ENCODE results near the gene NAV2. TPM values are rescaled to one million over a fixed set of nuclear protein-coding genes. Genes with fewer than 3 reads are reported as not detected.
"Not testable (repeated sequence)": the region's sequence is repeated elsewhere in the genome, so short reads cannot be mapped to it uniquely, and the experiment has no call there.

NAV2 gene
- total RNA-seq, 1 donor from 2014 or later = not detected

DNA sequence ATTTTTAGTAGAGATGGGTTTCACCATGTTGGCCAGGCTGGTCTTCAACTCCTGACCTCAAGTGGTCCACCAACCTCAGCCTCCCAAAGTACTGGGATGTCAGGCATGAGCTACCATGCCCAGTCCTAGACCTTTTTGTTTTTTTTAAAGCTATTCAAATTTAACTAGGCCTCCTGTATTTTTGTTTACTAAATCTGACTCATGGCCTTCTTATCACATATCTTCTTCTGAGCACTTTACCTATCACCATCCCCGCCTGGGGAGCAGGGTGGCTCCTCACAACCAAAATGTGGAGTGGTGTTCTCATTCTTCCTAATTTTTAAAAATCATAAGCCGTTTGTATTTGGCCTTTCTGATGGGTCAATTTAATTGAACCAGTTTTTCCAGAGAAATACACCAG lies 355.0 kb downstream of the NAV2 start:
- no peaks in the 10 kb centered on the region for H3K9me3 Mint-ChIP-seq
- DNase-seq = no peak
- no peaks in the 10 kb centered on the region for H3K36me3 Mint-ChIP-seq (ENCODE audit: low read depth)
- intact Hi-C loops (cut with micrococcal nuclease) = no loop called here
- H3K27me3 Mint-ChIP-seq = no peaks in the 10 kb centered on the region
- H3K4me3 Mint-ChIP-seq = no peak overlapping the region
- no peaks in the 10 kb centered on the region for H3K4me1 Mint-ChIP-seq
- H3K27ac Mint-ChIP-seq = no peak overlapping the region

DNA sequence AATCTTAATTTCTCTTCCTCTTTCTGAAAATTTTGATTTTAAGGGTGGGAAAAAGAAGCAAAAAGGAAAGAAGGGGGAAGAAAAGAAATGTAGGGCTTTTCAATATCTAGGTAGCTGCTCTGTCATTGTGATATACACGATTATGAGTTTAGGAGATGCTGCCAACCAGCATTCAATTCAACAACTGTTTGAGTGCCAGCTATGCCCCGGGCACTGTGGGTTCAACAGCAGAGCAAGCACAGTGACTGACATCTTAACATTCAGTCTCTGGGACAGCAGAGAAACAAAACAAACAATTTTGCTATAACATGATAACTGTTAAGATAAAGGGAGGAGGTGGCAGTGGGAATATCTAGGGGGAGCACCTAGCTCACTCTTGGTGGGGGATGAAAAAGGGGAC lies 356.1 kb downstream of the NAV2 start:
- H3K9me3 Mint-ChIP-seq = no peaks in the 10 kb centered on the region
- intact Hi-C loops (cut with micrococcal nuclease) = no loop called here
- H3K4me1 Mint-ChIP-seq = no peaks in the 10 kb centered on the region
- no peak for DNase-seq
- H3K36me3 Mint-ChIP-seq (ENCODE audit: low read depth) = no peaks in the 10 kb centered on the region
- no peak overlapping the region for H3K4me3 Mint-ChIP-seq
- no peak overlapping the region for H3K27ac Mint-ChIP-seq
- H3K27me3 Mint-ChIP-seq = no peaks in the 10 kb centered on the region

GRCh38 chr11:20070459-20070858 lies 357.8 kb downstream of the NAV2 start:
- H3K4me1 Mint-ChIP-seq = no peaks in the 10 kb centered on the region
- H3K27me3 Mint-ChIP-seq = peaks cover 2% of the 10 kb centered on the region
- H3K9me3 Mint-ChIP-seq = no peaks in the 10 kb centered on the region
- H3K4me3 Mint-ChIP-seq = no peak overlapping the region
- no peaks in the 10 kb centered on the region for H3K36me3 Mint-ChIP-seq (ENCODE audit: low read depth)
- intact Hi-C loops (cut with micrococcal nuclease) = no loop called here
- no peak overlapping the region for H3K27ac Mint-ChIP-seq
- no peak for DNase-seq

GRCh38 chr11:20075627-20076026 lies 363.0 kb downstream of the NAV2 start:
- no peak for DNase-seq
- no peaks in the 10 kb centered on the region for H3K9me3 Mint-ChIP-seq
- H3K27me3 Mint-ChIP-seq = peaks cover 2% of the 10 kb centered on the region
- H3K4me3 Mint-ChIP-seq = no peak overlapping the region
- no peak overlapping the region for H3K27ac Mint-ChIP-seq
- no peaks in the 10 kb centered on the region for H3K36me3 Mint-ChIP-seq (ENCODE audit: low read depth)
- intact Hi-C loops (cut with micrococcal nuclease) = no loop called here
- H3K4me1 Mint-ChIP-seq = no peaks in the 10 kb centered on the region

DNA sequence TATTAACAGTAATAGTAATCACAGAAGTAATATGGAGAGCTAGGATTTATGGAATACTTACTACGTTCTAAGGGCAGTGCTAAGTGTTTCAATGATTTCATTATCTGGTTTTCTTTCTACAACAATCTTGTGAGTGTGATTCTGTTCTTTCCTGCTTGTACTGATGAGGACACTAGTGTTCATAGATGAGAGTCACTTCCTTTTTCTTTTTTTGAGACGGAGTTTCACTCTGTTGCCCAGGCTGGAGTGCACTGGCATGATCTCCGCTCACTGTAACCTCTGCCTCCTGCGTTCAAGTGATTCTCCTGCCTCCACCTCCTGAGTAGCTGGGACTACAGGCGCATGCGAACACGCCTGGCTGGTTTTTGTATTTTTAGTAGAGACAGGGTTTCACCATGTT lies 366.2 kb downstream of the NAV2 start:
- H3K4me1 Mint-ChIP-seq = peaks cover 2% of the 10 kb centered on the region
- H3K9me3 Mint-ChIP-seq = no peaks in the 10 kb centered on the region
- no peak overlapping the region for H3K4me3 Mint-ChIP-seq
- peaks cover 5% of the 10 kb centered on the region for H3K27me3 Mint-ChIP-seq
- no peak for DNase-seq
- H3K27ac Mint-ChIP-seq = no peak overlapping the region
- no peaks in the 10 kb centered on the region for H3K36me3 Mint-ChIP-seq (ENCODE audit: low read depth)
- intact Hi-C loops (cut with micrococcal nuclease) = no loop called here

DNA sequence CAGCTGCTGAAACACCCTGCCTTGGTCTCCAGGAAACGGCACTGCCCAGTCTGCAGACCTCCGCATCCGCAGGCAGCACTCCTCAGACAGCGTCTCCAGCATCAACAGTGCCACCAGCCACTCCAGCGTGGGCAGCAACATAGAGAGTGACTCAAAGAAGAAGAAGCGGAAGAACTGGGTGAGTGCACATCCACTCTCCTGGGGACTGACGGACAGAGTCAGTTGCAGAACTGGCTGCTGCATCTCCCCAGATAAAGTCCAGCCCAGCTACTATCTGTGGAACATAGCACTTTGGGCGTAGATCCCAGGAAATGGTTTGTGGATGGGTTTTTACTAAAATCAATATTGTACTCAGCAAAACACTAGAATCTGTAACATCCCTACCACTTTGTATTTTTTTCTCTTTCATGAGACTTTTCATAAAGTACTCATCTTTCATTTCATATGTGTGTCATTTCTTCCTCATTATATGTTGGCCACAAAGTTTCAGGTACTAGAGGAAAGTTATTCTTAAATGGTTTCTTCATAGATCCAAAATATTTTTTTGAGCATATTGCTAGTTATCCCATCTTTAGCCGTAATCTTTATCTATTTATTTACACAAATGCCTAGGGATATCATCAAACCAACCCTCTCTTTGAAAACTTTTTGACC lies 367.5 kb downstream of the NAV2 start:
- Mint-ChIP-seq H3K27me3 (peaks cover 3% of the 10 kb centered on the region), H3K4me1 (peaks cover 3% of the 10 kb centered on the region), H3K36me3 (ENCODE audit: low read depth) (no peaks in the 10 kb centered on the region), H3K4me3 (no peak overlapping the region), H3K27ac (no peak overlapping the region), H3K9me3 (no peaks in the 10 kb centered on the region)
- intact Hi-C loops (cut with micrococcal nuclease) = no loop called here
- DNase-seq = no peak

DNA sequence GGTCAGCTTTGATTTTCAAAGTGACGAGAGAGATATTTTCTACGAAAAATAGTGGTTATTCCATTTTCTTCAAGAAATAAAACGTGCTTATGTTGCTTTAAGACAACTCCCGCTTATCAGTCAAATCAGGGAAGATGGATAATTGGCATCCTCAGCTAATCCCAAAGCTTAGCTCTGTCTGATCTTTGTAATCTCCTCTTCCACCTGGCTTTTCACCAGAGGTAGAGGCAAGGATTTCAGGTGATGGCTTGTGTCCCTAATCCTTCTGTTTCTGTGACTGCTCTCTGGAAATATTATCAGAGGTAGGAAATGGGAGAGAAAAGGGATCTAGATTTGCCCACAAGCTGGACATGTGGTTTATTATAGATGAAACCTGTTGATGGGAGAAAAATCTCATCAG lies 368.7 kb downstream of the NAV2 start:
- Mint-ChIP-seq H3K4me1 (peaks cover 3% of the 10 kb centered on the region), H3K9me3 (no peaks in the 10 kb centered on the region), H3K4me3 (no peak overlapping the region), H3K27me3 (peaks cover 3% of the 10 kb centered on the region), H3K27ac (no peak overlapping the region), H3K36me3 (ENCODE audit: low read depth) (no peaks in the 10 kb centered on the region)
- intact Hi-C loops (cut with micrococcal nuclease) = no loop called here
- DNase-seq = no peak

- H3K9me3 Mint-ChIP-seq; H3K4me1 Mint-ChIP-seq; H3K27ac Mint-ChIP-seq; DNase-seq; H3K36me3 Mint-ChIP-seq (ENCODE audit: low read depth); intact Hi-C loops (cut with micrococcal nuclease); H3K27me3 Mint-ChIP-seq; H3K4me3 Mint-ChIP-seq: not testable (repeated sequence)
Measured at GRCh38 chr11:20083877-20084276, 371.2 kb downstream of the NAV2 start.

DNA sequence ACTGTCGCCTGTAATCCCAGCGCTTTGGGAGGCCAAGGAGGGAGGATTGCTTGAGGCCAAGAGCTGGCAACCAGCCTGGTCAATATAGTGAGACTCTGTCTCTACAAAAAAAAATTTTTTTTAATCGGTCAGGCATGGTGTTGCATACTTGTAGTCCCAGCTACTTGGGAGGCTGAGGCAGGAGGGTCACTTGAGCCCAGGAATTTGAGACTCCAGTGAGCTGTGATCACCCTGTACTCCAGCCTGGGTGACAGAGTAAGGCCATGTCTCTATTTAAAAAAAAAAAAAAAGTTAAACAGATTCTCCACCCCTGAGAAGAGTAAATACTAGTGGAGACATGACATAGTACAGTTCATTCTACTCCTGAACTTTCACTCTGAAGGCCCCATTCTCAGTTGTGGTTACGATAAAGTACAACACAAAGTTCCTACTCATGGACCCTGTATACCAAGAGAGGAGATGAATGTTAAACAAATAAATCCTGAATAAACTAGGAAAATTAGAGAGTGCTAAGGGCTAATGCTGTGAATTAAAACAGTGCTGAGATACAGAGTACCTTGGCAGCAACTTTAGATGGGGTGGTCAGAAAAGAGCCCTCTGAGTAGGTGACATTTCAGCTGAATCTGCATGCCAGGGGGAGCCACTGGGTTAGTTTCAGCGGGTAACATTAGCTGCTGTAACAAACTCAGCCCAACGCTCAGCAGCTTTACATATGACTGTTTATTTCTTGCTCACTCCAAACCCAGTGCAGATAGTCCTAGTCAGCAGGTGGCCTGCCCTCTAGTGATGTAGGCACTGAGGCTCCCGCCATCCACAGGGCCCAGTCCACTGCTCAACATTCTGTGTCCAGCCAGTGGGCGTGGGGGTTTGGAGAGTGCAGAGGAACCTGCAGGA lies 372.5 kb downstream of the NAV2 start:
- intact Hi-C loops (cut with micrococcal nuclease) = no loop called here
- H3K36me3 Mint-ChIP-seq (ENCODE audit: low read depth) = no peaks in the 10 kb centered on the region
- peaks cover 11% of the 10 kb centered on the region for H3K27me3 Mint-ChIP-seq
- no peaks in the 10 kb centered on the region for H3K9me3 Mint-ChIP-seq
- H3K4me3 Mint-ChIP-seq = no peak overlapping the region
- DNase-seq = no peak
- H3K4me1 Mint-ChIP-seq = peaks cover 6% of the 10 kb centered on the region
- H3K27ac Mint-ChIP-seq = no peak overlapping the region

GRCh38 chr11:20085918-20086317 lies 373.3 kb downstream of the NAV2 start:
- H3K4me1 Mint-ChIP-seq = peaks cover 6% of the 10 kb centered on the region
- H3K36me3 Mint-ChIP-seq (ENCODE audit: low read depth) = no peaks in the 10 kb centered on the region
- H3K4me3 Mint-ChIP-seq = no peak overlapping the region
- H3K27ac Mint-ChIP-seq = no peak overlapping the region
- peaks cover 11% of the 10 kb centered on the region for H3K27me3 Mint-ChIP-seq
- no peaks in the 10 kb centered on the region for H3K9me3 Mint-ChIP-seq
- intact Hi-C loops (cut with micrococcal nuclease) = no loop called here
- no peak for DNase-seq

DNA sequence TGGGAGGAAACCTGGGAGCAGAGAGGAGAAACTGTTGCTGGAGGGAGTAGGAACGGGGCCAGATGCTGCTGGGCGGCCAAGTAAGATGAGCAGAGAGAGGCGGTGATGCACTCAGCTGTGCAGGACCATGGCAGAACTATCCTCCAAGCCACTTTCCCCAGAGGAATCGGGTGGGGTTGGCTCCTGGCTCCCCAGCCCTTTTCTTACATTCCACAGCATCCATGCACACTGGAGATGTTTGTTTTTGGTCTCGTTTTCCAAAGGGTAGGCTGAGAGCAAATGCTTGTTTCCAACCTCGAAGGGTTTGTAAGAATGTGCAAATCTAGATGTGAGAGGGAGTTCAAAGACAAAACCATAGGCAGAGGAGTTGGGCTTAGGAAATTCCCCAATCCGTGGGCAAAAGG lies 374.5 kb downstream of the NAV2 start:
- Mint-ChIP-seq H3K36me3 (ENCODE audit: low read depth) (no peaks in the 10 kb centered on the region), H3K4me1 (peaks cover 6% of the 10 kb centered on the region)
- intact Hi-C loops (cut with micrococcal nuclease) = no loop called here

DNA sequence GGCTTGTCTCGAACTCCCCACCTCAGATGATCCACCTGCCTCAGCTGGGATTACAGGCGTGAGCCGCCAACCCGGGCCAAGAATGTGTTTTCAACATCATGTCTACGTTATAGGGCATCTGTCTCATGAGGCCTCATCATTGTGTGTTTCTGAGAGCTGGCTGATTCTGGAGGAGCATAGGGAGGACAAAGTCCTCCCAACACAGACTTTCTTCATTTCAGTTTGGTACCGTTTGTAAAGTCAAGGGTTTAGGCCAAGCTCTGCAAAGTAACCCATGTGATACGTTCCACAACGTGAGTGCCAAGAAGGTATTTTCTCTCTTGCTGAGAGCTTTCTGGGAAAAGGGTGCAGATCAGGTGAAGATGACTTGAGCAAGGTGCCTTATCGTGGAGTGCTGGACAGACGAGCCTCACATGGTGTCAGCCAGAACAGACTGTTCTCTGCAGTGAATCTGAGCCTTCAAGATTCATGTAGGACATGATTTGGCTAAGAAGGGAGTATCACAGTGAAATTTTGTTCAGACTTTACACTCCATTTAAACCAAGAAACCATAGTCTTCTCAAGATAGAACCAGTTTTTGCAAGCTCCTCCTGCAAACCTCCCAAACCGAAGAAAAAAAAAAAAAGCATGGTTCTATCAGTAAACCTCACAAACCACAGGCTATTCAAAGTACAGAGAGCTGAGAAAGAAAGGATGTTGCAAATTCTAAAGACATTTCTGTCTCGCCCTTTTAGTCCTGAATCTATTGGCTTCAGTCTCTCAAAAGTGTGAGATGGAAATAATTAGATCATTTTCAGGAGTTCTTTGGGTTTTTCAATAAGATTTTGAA lies 376.0 kb downstream of the NAV2 start:
- no peak overlapping the region for H3K27ac Mint-ChIP-seq

More for the DNA sequence above, 374.5 kb downstream of the NAV2 start:
- Mint-ChIP-seq H3K4me3 (no peak overlapping the region), H3K9me3 (no peaks in the 10 kb centered on the region), H3K27ac (no peak overlapping the region), H3K27me3 (peaks cover 17% of the 10 kb centered on the region)
- no peak for DNase-seq

DNA sequence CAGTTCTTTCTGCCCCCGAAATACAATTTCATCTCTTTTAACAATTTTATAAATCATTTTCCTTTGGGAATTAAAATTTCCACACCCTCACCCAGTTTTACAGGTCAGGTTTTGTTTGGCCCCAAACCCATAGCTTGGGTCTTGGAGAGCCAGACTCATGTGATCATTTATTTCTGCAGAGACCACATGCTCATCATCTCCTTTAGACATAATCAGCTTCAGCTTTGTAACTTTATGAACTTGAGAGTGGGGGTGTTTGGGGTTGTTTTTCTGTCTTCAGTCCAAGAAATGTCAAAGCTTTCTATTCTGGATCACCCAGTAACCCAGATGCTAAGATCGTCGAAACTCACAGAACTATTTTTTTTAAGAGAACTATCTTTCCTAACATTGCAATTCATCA lies 376.7 kb downstream of the NAV2 start:
- Mint-ChIP-seq H3K4me1 (peaks cover 3% of the 10 kb centered on the region), H3K27ac (no peak overlapping the region), H3K36me3 (ENCODE audit: low read depth) (no peaks in the 10 kb centered on the region), H3K9me3 (no peaks in the 10 kb centered on the region), H3K27me3 (peaks cover 14% of the 10 kb centered on the region), H3K4me3 (no peak overlapping the region)
- DNase-seq = no peak
- intact Hi-C loops (cut with micrococcal nuclease) = no loop called here

More for the DNA sequence above, 376.0 kb downstream of the NAV2 start:
- H3K4me1 Mint-ChIP-seq = peaks cover 6% of the 10 kb centered on the region
- no peak for DNase-seq
- peaks cover 14% of the 10 kb centered on the region for H3K27me3 Mint-ChIP-seq
- intact Hi-C loops (cut with micrococcal nuclease) = no loop called here
- no peak overlapping the region for H3K4me3 Mint-ChIP-seq
- no peaks in the 10 kb centered on the region for H3K9me3 Mint-ChIP-seq
- no peaks in the 10 kb centered on the region for H3K36me3 Mint-ChIP-seq (ENCODE audit: low read depth)

Data from activated CD4-positive, alpha-beta T cell treated with anti-CD3 and anti-CD28 coated beads, Interleukin-2, amount 10 ng/mL, durations not matched to agents 24 days and 14 days (primary cell).